ENCODE measurements around the gene TMC2. TPM values are rescaled to one million over a fixed set of nuclear protein-coding genes. Genes with fewer than 3 reads are reported as not detected.

The TMC2 gene
- total RNA-seq, 1 experiment from 2014 or later: not detected

- no peak overlapping the region for H2AFZ ChIP-seq (ENCODE audit: low read length)
- H3K9me3 ChIP-seq (ENCODE audit: low read length): no peaks in the 10 kb centered on the region
- no peaks in the 10 kb centered on the region for H3K36me3 ChIP-seq (ENCODE audit: insufficient read depth, low read length)
- peak; percentile 44 for DNase-seq
- no peak overlapping the region for H3K27ac ChIP-seq (ENCODE audit: low read length)
- H3K4me2 ChIP-seq (ENCODE audit: low read depth, low read length, poor library complexity, severe bottlenecking): no peak overlapping the region
- H3K9ac ChIP-seq (ENCODE audit: low read length): no peak overlapping the region
- H3K79me2 ChIP-seq (ENCODE audit: low read length): no peaks in the 10 kb centered on the region
- no peaks in the 10 kb centered on the region for H4K20me1 ChIP-seq (ENCODE audit: insufficient read depth, low read depth, low read length)
- H3K27me3 ChIP-seq (ENCODE audit: low read length): no peaks in the 10 kb centered on the region
- H3K4me3 ChIP-seq (ENCODE audit: low read length): no peak overlapping the region
- H3K9me2 ChIP-seq (replicated peaks; ENCODE audit: insufficient read depth, low read length): no peaks in the 10 kb centered on the region
- no peaks in the 10 kb centered on the region for H3K4me1 ChIP-seq (ENCODE audit: low read length)
These were observed 42.3 kb downstream of the TMC2 start for GRCh38 chr20:2578475-2579192.

- Histone ChIP-seq H3K4me1 (ENCODE audit: low read length) (no peaks in the 10 kb centered on the region), H3K4me2 (ENCODE audit: low read depth, low read length, poor library complexity, severe bottlenecking) (no peak overlapping the region), H3K9ac (ENCODE audit: low read length) (no peak overlapping the region), H3K79me2 (ENCODE audit: low read length) (no peaks in the 10 kb centered on the region), H3K9me3 (ENCODE audit: low read length) (no peaks in the 10 kb centered on the region), H4K20me1 (ENCODE audit: insufficient read depth, low read depth, low read length) (no peaks in the 10 kb centered on the region), H3K27ac (ENCODE audit: low read length) (no peak overlapping the region), H3K27me3 (ENCODE audit: low read length) (no peaks in the 10 kb centered on the region), H2AFZ (ENCODE audit: low read length) (no peak overlapping the region), H3K9me2 (replicated peaks; ENCODE audit: insufficient read depth, low read length) (no peaks in the 10 kb centered on the region), H3K4me3 (ENCODE audit: low read length) (no peak overlapping the region), H3K36me3 (ENCODE audit: insufficient read depth, low read length) (no peaks in the 10 kb centered on the region)
- no peak for DNase-seq
These were observed 49.4 kb downstream of the TMC2 start for GRCh38 chr20:2585811-2586210.

- Histone ChIP-seq H3K27me3 (ENCODE audit: low read length) (no peaks in the 10 kb centered on the region), H4K20me1 (ENCODE audit: insufficient read depth, low read depth, low read length) (no peaks in the 10 kb centered on the region), H2AFZ (ENCODE audit: low read length) (no peak overlapping the region), H3K4me2 (ENCODE audit: low read depth, low read length, poor library complexity, severe bottlenecking) (no peak overlapping the region), H3K4me3 (ENCODE audit: low read length) (no peak overlapping the region), H3K9me3 (ENCODE audit: low read length) (no peaks in the 10 kb centered on the region), H3K27ac (ENCODE audit: low read length) (no peak overlapping the region), H3K9ac (ENCODE audit: low read length) (no peak overlapping the region), H3K4me1 (ENCODE audit: low read length) (no peaks in the 10 kb centered on the region), H3K9me2 (replicated peaks; ENCODE audit: insufficient read depth, low read length) (no peaks in the 10 kb centered on the region), H3K36me3 (ENCODE audit: insufficient read depth, low read length) (no peaks in the 10 kb centered on the region), H3K79me2 (ENCODE audit: low read length) (no peaks in the 10 kb centered on the region)
- DNase-seq: no peak
These were observed 57.4 kb downstream of the TMC2 start for GRCh38 chr20:2593756-2594155.

GRCh38 chr20:2595076-2595475 is 58.7 kb downstream of the TMC2 start:
- Histone ChIP-seq H3K36me3 (ENCODE audit: insufficient read depth, low read length) (no peaks in the 10 kb centered on the region), H3K79me2 (ENCODE audit: low read length) (no peaks in the 10 kb centered on the region), H3K4me2 (ENCODE audit: low read depth, low read length, poor library complexity, severe bottlenecking) (no peak overlapping the region), H4K20me1 (ENCODE audit: insufficient read depth, low read depth, low read length) (no peaks in the 10 kb centered on the region), H3K4me1 (ENCODE audit: low read length) (no peaks in the 10 kb centered on the region), H3K27me3 (ENCODE audit: low read length) (no peaks in the 10 kb centered on the region), H3K9me3 (ENCODE audit: low read length) (no peaks in the 10 kb centered on the region), H3K27ac (ENCODE audit: low read length) (no peak overlapping the region), H3K9ac (ENCODE audit: low read length) (no peak overlapping the region), H2AFZ (ENCODE audit: low read length) (no peak overlapping the region), H3K9me2 (replicated peaks; ENCODE audit: insufficient read depth, low read length) (no peaks in the 10 kb centered on the region), H3K4me3 (ENCODE audit: low read length) (no peak overlapping the region)
- no peak for DNase-seq

GRCh38 chr20:2596673-2597279 is 60.4 kb downstream of the TMC2 start:
- no peak overlapping the region for H2AFZ ChIP-seq (ENCODE audit: low read length)
- no peak overlapping the region for H3K27ac ChIP-seq (ENCODE audit: low read length)
- H3K9me3 ChIP-seq (ENCODE audit: low read length): no peaks in the 10 kb centered on the region
- no peak for DNase-seq
- no peaks in the 10 kb centered on the region for H3K9me2 ChIP-seq (replicated peaks; ENCODE audit: insufficient read depth, low read length)
- H3K9ac ChIP-seq (ENCODE audit: low read length): no peak overlapping the region
- H3K36me3 ChIP-seq (ENCODE audit: insufficient read depth, low read length): no peaks in the 10 kb centered on the region
- no peaks in the 10 kb centered on the region for H4K20me1 ChIP-seq (ENCODE audit: insufficient read depth, low read depth, low read length)
- no peaks in the 10 kb centered on the region for H3K79me2 ChIP-seq (ENCODE audit: low read length)
- no peak overlapping the region for H3K4me2 ChIP-seq (ENCODE audit: low read depth, low read length, poor library complexity, severe bottlenecking)
- H3K27me3 ChIP-seq (ENCODE audit: low read length): no peaks in the 10 kb centered on the region
- H3K4me1 ChIP-seq (ENCODE audit: low read length): no peaks in the 10 kb centered on the region
- H3K4me3 ChIP-seq (ENCODE audit: low read length): no peak overlapping the region

GRCh38 chr20:2599288-2600006 is 63.1 kb downstream of the TMC2 start:
- no peak overlapping the region for H3K9ac ChIP-seq (ENCODE audit: low read length)
- H3K4me1 ChIP-seq (ENCODE audit: low read length): peaks cover 5% of the 10 kb centered on the region; the same call in 1 of the 2 replicates
- H3K27me3 ChIP-seq (ENCODE audit: low read length): no peaks in the 10 kb centered on the region
- no peak overlapping the region for H3K4me3 ChIP-seq (ENCODE audit: low read length)
- H3K27ac ChIP-seq (ENCODE audit: low read length): no peak overlapping the region
- no peak for DNase-seq
- no peak overlapping the region for H3K4me2 ChIP-seq (ENCODE audit: low read depth, low read length, poor library complexity, severe bottlenecking)
- H3K9me3 ChIP-seq (ENCODE audit: low read length): no peaks in the 10 kb centered on the region
- H3K79me2 ChIP-seq (ENCODE audit: low read length): no peaks in the 10 kb centered on the region
- H4K20me1 ChIP-seq (ENCODE audit: insufficient read depth, low read depth, low read length): no peaks in the 10 kb centered on the region
- no peaks in the 10 kb centered on the region for H3K9me2 ChIP-seq (replicated peaks; ENCODE audit: insufficient read depth, low read length)
- H2AFZ ChIP-seq (ENCODE audit: low read length): no peak overlapping the region
- H3K36me3 ChIP-seq (ENCODE audit: insufficient read depth, low read length): no peaks in the 10 kb centered on the region

GRCh38 chr20:2602046-2602735 is 65.8 kb downstream of the TMC2 start:
- Histone ChIP-seq H3K79me2 (ENCODE audit: low read length) (no peaks in the 10 kb centered on the region), H3K27ac (ENCODE audit: low read length) (no peak overlapping the region), H3K36me3 (ENCODE audit: insufficient read depth, low read length) (no peaks in the 10 kb centered on the region), H2AFZ (ENCODE audit: low read length) (peak overlapping the region; percentile 75), H3K4me1 (ENCODE audit: low read length) (peaks cover 5% of the 10 kb centered on the region; the same call in 1 of the 2 replicates), H3K27me3 (ENCODE audit: low read length) (no peaks in the 10 kb centered on the region), H3K9ac (ENCODE audit: low read length) (no peak overlapping the region), H3K4me3 (ENCODE audit: low read length) (peak overlapping the region; percentile 26; the same call in 1 of the 2 replicates), H3K4me2 (ENCODE audit: low read depth, low read length, poor library complexity, severe bottlenecking) (peak overlapping the region; percentile 53), H3K9me3 (ENCODE audit: low read length) (no peaks in the 10 kb centered on the region), H4K20me1 (ENCODE audit: insufficient read depth, low read depth, low read length) (no peaks in the 10 kb centered on the region), H3K9me2 (replicated peaks; ENCODE audit: insufficient read depth, low read length) (no peaks in the 10 kb centered on the region)
- no peak for DNase-seq

- peak overlapping the region; percentile 26; the same call in 1 of the 2 replicates for H3K4me3 ChIP-seq (ENCODE audit: low read length)
- no peaks in the 10 kb centered on the region for H3K9me3 ChIP-seq (ENCODE audit: low read length)
- peaks cover 5% of the 10 kb centered on the region; the same call in 1 of the 2 replicates for H3K4me1 ChIP-seq (ENCODE audit: low read length)
- H4K20me1 ChIP-seq (ENCODE audit: insufficient read depth, low read depth, low read length): no peaks in the 10 kb centered on the region
- H3K9me2 ChIP-seq (replicated peaks; ENCODE audit: insufficient read depth, low read length): no peaks in the 10 kb centered on the region
- H3K9ac ChIP-seq (ENCODE audit: low read length): no peak overlapping the region
- H3K27me3 ChIP-seq (ENCODE audit: low read length): no peaks in the 10 kb centered on the region
- peak overlapping the region; percentile 53 for H3K4me2 ChIP-seq (ENCODE audit: low read depth, low read length, poor library complexity, severe bottlenecking)
- peak; percentile 69 for DNase-seq
- peak overlapping the region; percentile 75 for H2AFZ ChIP-seq (ENCODE audit: low read length)
- no peak overlapping the region for H3K27ac ChIP-seq (ENCODE audit: low read length)
- H3K79me2 ChIP-seq (ENCODE audit: low read length): no peaks in the 10 kb centered on the region
- H3K36me3 ChIP-seq (ENCODE audit: insufficient read depth, low read length): no peaks in the 10 kb centered on the region
These were observed 66.4 kb downstream of the TMC2 start for GRCh38 chr20:2602746-2603145.

Data from Karpas-422 (cell line).